ENCODE results near the gene PRSS50. TPM values are rescaled to one million over a fixed set of nuclear protein-coding genes. Genes with fewer than 3 reads are reported as not detected.

Gene PRSS50
- total RNA-seq, 1 donor from 2014 or later, result not detected

DNA sequence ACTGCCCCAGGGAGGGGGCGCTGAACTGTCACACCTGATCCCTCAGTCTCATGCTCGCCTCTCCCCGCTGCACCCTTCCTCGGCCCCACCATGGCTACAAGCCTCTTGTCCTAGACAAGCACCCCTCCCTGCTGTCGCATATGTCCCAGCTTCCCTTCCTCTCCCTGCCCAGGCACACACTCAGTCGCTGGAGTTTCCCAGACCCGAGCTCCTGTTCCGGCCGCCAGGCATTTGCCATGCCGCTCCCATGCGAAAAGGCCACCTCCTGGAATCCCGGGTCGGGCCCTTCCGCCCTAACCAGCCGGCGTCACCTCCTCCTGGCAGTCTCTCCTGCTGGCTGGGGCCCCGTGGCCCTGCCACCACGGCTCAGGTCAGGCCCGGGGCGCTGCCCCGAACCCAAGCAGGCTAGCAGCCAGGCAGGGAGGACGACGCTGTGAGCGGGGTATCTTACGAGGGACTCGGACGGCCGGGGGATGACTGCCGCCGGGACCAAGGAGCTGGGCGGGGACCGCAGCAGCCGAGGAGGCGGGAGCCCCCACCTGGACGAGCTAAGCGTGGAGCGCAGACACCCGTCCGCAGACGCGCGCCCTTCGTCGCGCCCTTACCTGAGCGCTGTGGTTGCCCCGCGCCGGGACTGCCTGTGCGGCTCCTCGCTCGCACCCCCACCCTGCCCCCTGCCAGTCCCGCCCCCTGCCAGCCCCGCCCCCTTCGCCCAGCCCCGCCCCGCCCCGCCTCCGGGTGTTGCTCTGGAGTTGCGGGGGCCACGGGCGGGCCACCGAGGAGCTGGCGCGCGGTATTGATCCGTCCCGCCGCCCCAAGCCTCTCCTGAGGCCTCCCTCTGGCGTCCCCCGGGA, 24.4 kb downstream of the PRSS50 start, which contains the start of gene ALS2CL:
TSS of gene ALS2CL (minus strand) at position 642 of the 854 bp plus-strand sequence. CDS start 4,239 bp downstream, outside the sequence.
- no peak for DNase-seq (ENCODE audit: low spot score)

DNA sequence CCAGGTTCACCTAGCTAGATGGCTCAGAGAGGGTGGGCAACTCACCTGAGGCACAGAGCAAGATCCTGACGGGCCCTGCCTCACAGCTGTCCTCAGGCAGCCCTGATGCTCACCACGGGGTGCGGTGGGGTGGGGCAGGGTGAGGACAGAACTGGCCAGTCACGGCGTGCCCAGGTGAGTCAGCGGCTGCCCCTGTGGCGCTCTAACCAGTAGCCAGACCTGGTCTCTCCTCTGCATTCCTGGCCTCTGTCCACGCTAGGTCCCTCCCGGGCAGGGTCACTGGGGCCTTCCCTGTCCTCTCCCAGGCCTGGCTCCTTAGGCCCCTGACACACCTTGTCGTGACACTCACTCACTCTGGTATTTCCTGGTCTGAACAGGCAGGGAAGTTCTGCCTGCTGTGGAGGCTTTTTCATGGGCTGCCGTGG, 25.1 kb downstream of the PRSS50 start:
- no peak for DNase-seq (ENCODE audit: low spot score)

DNA sequence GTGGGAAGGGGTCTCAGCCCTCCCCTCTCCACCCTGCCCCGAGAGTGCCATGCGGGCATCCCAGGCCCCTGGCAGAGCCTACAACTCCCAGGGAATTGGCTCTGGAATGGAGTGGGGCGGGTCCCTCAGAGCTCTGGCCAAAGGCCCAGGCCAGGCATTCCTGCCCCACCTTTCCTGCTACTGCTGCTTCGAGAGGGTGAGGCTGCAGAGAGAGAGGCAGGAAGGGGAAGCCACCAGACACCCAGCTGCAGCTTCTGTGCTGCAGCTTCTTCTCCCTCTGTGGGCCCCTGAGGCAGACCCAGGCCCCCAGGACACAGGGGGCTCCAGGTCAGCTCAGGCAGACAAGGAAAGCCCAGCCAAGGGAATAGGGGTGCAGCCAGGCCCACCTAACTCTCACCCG, 26.9 kb downstream of the PRSS50 start:
- DNase-seq (ENCODE audit: low spot score), result no peak

DNA sequence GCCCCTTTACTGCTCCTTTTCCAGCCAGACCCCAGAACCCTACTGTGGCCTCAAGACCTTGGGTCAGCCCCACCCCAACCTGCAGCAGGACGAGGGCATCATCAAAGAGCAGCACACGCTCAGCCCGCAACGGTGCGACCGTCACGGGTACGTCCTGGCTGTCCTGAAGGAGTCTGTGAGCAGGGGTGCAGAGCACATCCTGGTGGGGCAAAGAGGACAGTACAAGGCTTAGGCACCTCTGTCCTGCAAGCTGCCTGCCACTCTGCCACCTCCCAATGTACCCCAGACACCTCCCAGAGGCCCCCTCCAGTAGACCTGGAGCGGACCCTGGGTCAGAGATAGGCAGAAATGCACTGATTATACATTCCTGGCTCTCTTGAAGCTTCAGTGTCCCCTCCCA, 32.2 kb downstream of the PRSS50 start:
- DNase-seq (ENCODE audit: low spot score), result no peak

DNA sequence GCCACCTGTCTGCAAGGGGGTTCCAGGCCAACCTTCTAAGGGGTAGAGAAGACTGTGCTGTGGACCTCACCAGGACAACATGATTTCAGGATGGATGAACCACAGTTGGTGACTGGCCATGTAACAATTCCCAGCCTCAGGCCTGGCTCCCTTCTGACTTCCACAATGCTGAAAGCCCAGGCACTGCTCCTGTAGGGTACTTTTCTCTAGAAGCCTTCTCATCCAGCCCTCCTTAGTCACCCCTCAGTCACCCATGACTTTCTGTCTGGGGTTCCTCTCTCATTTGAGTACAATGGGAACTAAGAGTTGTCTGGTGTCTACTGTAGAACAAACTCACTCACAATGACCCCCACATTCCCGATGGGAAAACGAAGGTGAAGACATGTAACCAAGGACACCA, 32.8 kb downstream of the PRSS50 start:
- no peak for DNase-seq (ENCODE audit: low spot score)

DNA sequence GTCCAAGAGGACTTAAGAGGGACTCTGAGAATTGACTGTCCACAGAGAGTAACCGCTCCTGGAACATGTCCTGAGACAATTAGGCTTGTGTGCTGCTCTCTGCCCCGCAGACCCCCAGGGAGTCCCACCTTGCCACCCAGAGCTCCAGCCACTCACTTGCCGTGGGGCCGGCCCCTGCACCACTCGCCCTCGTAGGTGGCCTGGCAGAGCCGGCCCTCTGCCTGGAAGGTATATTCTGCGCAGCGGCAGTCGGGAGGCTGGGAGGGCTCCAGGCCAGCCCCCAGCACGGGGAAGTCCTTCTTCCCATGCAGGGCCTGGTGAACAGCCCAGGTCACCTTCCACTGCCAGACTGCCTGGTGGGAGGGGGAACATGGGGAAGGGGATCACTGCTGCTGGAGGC, 34.7 kb downstream of the PRSS50 start:
- DNase-seq (ENCODE audit: low spot score), result no peak

DNA sequence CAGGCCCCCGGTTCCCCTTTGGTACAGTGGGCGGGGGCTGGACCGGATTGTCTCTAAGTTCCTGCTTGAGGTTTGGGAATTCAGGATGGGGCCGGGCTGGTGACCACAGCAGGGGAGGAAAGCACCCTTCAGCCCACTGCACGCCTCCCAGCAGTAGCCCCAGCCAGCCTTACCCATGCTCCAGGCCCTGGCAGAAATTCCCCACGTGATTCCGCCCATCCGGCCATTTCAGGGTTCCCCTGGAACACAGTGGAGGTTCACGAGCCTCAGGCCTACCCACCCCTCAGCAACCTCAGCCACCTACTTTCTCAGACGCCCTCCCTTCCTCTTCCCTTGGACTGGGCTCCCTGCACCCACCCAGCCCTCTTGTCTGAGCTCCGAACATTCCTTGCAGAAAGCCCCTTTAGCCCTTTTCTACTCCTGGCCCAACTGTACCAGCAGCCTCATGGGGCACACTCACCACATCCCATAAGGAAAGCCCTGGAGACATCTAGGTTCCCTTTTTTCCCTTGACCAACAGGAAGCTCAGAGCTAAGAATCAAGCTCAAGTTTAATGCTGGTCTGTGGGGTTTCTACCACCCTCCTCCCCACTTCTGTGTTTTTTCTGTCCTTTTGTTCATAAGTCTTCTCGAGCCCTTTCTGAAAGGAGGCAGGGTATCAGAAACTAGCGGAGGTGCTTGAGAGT, 35.7 kb downstream of the PRSS50 start:
- no peak for DNase-seq (ENCODE audit: low spot score)

DNA sequence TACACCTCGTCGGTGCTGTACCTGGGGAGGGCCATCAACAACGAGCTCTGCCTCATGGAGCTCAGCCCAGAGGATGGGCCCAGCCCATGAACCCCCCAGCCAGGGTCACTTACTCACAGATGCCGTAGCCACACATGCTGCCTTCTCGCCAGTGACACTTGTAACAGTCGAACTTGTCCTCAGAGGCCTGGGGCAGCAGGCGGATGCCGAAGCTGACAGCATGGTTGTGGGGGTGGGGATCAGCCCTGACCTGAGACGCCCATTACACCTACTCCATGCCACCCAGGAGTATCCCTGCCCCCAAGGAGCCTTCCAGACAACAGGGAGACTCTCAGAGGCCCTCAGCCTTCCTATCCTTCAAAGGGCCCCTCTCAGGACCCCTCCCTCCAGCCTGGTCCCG, 36.3 kb downstream of the PRSS50 start:
- no peak for DNase-seq (ENCODE audit: low spot score)

DNA sequence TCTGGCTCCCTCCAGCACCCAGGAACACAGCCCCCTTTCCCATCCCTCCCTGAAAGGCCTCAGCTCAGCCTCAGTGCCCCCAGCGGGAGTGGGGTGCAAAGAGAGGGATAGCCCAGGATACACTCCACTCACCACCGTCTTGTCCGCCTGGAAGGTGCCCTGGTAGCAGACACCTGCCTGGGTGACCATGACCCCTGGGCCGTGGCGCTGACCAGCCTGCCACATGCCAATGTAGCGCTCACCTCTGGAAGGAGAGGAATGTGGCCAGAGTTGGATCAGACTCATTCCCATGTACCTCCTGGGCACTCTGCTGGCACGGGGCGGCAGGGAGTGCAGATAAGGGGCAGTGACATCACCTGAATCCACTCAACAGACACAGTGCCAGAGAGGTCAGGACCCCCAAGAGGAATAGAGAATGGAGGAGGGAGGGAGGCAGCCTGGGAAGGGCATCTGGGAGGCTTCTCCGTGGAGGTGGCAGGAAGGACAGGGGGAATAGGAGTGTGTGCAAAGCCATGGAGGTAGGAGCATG, 37.3 kb downstream of the PRSS50 start:
- no peak for DNase-seq (ENCODE audit: low spot score)

DNA sequence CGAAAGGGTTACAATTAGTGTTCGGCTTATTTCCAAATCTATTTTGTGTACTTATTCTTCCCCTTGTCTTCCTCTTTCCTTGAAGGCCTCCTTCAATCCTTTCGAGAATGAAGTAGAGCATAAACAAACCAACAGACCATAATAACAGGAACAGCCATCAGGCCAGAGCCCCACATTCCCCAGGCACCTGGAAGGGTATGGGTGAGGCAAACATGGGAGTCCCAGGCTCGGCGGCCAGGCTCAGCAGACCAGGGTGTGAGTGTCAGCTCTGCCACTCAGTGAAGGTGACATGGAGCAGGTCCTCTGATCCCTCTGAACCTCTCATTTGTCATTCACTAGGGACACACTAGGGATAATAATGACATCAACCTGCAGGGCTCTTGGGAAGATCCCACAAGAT, 38.0 kb downstream of the PRSS50 start:
- DNase-seq (ENCODE audit: low spot score), result no peak

DNA sequence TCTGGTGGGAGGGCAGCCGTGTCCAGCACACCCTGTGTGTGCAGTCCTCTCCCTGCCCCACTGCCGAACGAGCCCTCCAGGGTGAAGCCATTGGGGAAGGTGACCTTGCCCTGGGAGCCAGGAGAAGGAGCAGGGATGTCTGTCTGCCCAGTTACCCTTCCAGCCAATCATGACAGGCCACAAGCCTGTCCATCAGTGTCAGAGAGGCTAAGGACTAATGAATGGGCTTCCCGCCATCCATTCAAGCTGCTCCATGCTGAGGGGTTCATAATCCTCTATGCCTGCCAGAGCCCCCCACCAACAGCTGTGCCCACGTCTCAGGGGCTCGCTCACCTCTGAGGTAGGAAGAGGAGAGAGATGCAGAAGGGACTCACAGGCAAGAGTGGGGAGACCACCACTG, 39.4 kb downstream of the PRSS50 start:
- no peak for DNase-seq (ENCODE audit: low spot score)

DNA sequence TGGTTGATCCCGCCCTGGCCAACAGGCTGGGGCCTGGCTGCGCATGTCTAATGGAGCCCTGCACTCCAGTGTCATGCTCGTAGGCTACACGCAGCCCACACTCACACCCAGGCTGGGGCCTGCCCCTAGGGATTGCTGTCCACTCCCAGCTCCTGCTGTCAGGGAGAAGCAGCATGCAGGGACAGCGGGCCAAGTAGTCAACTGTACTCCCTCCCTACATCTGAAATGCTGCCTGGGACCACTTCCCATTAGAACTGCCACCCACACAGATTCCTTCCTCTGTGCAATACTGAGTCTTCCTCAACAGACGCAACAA, 40.3 kb downstream of the PRSS50 start:
- no peak for DNase-seq (ENCODE audit: low spot score)

DNA sequence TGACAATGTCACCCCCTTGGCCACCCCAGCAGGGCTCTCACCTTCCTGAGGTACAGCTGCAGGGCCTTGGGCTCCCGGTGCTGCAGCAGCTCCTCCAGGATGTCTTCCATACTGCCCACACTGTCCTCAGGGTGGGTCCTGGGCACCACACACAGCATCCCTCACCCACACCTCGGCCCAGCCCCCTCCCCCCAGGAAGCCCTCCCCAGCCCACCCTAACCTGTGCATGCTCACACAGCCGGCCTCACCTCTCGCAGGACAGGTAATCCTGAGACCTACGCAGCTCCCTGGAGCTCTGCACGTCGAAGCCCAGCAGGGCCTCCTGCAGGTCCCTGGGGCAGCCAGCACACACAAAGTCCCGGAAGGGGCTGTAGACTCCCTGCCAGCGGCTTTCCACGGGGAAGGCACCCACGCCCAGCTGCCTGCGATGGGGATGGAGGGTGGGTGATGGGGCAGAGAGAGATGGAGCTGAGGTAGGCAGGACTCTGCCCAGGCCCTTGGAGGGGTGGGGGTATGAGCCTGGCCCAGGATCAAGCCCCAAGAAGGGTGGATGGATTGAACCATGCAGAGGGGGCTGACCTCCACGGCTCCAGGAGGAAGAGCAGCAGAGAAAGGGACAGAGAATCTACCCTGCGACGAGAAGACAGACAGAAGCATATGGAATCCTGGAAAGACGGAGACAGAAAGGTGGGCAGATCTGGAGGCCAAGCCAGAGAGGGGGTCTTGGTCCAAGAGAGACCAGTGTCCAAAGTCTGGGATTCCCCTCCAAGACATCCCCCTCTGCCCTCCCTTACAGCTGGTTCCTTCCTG, 40.9 kb downstream of the PRSS50 start:
- no peak for DNase-seq (ENCODE audit: low spot score)

DNA sequence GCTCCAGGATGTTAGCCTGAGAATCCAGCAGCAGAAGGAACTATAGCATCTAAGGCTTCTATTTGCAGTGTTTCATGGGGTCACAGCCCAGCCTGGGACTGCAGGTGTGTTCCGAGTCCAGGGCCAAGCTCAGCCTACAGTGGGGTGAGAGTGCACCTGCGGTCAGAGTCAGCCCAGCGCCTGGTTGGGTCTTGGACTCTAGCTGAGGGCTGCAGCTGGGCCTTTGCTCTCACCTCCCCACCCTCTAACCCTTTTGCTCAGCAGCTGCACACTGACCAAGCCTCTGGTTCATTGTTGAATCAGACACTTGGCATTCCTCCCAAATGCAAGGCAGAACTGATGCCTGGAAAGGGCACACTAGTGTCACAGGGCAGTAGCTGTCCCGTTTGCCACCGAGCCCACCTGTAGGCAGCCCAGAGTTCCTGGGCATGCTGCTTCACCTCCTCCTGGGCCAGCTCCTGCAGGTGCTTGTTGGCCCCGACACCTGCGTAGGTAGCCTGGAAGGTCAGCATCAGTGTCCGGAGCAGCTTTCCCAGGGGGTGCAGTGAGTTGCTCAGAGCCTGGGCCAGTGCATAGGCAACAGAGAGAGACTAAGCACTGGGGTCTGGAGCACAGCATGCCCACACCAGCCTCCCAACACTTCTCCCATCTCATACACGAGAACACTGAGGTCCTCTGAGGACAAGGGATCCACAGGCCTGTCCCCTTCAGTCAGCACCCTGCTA, 41.7 kb downstream of the PRSS50 start:
- no peak for DNase-seq (ENCODE audit: low spot score)

DNA sequence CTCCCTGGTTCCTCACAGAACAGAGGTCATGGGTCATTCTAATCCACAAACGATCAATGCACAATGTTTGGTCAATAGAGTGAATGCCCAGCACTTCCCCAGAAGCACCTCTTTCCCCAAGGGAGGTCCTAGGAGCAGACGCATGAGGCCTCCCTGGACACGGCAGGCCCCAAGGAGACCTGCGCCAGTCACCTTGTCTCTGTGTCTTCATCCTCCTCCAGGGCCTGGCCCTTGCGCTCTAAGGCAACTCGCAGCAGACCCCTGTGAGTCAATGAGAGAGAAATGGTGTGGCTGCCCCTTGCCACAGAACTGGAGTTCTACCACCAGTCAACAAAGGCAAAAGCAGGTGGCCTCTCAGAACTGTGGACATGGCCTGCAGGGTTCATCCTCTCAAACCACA, 42.2 kb downstream of the PRSS50 start:
- DNase-seq (ENCODE audit: low spot score), result no peak

DNA sequence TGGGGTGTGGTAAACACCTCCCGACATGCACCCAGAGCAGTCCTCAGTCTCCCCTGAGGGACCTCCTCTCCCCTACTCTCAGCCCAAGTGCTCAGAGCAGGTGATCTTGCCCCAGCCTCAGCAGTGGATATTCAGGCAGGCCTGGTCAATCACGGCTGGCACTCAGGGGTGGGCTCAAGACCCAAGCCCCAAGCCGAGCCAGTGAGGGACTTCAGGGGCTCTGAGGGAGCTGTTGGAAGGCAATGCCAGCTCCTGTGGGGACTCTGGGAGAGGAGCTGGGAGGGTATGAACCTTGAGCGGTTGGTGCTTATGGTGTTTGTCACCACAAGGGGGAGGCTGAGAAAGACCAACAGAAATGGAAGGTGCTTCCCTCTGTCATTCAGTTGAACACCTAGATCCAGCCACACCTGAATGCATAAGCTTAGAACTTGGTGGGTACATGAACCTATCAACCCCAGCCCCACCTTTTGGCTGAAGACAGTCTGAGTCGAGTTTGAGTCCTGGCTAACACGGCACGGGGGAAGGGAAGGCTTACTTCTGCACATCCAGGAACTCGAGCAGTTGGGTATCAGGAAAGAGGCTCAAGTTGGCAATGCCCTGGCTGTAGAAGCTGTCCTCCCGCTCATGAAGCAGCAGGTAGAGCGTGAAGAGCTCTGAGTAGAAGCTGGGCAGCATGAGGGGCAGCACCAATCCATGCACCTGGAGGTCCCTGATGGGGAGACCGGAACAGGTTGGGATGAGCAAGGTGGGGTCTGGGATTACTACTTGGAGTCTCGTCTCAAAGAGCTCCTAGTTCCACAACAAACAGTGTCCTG, 43.4 kb downstream of the PRSS50 start:
- peak; percentile 86 for DNase-seq (ENCODE audit: low spot score)

DNA sequence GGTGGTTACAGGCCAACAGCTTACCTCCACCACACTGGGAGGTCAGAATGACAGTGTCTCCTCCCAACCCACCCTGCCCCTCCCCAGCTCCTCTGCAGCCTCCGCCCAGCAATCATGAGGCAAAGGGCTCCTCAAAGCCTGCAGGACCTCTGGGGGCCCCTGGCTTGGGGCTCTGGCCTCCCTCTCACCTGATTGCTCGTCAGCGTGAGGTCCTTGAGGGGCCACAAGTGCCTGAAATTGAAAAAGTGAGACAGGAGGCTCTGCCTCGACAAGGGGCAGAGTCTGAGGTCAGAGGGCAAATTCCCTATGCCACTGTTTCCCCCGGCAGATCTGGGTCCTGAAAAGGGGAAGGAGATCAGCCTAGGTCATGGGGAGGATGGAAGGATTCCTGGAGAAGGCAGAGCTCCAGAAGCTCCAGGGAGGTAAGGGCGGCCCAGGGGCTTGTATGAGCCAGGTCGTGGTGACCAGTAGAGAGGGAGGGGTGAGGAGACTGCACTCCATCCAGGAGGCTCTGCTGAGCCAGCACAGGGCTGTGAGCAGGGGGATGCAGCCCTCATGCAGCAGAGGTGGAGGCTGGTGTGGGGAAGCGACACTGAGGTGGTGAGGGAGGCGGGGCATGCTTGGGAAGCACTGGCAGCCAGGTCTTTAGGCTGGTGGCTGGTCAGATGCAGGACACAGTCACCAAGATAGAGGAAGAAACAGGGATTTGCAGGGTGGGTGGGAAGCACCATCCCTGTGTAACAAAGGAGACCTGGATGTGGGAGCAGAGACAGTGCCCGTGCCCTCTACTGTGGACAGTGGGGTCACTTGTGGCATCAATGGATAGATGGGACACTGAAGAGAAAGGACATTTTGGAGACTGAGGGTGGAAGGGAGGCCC, 44.3 kb downstream of the PRSS50 start:
- peak; percentile 82 for DNase-seq (ENCODE audit: low spot score)

DNA sequence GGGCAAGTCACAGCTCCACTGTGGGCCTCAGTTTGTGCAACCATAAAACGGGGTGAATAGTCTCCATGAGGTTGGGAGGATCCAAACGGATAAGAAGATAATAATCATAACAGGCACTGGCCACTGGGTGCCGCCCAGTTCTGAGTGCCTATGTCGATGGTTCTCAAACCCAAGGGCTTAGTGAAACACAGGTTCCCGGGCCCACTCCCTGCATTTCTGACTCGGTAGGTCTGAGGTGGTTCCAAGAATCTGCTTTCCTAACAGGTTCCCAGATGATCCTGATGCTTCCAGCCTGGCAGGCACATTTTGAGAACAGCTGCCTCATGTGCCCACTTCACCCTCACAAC, 45.3 kb downstream of the PRSS50 start:
- no peak for DNase-seq (ENCODE audit: low spot score)
